Esophagus muscularis mucosa (tissue), 3 donors: ENCODE results near the gene IZUMO4.

Experiments used
- POLR2A ChIP-seq: fragments of 450-650 bp; IDR thresholded peaks from one replicate; pipeline ENCODE4 v1.6.1; 2017; ENCODE audit warnings: antibody characterized with exemption, moderate library complexity, mild to moderate bottlenecking, low read depth
- TF ChIP-seq, protein P1 (sequence below), 3 experiments: fragments of 200-600 bp in 2 of 3; fragments of 450-650 bp in 1 of 3; sonication (generic) in 2 of 3; IDR thresholded peaks; one replicate each; pipeline ENCODE4 v1.5.1; 2017 to 2019; ENCODE audit warnings: antibody characterized with exemption in 3 of 3, mild to moderate bottlenecking in 2 of 3, moderate library complexity in 1 of 3

DNA sequence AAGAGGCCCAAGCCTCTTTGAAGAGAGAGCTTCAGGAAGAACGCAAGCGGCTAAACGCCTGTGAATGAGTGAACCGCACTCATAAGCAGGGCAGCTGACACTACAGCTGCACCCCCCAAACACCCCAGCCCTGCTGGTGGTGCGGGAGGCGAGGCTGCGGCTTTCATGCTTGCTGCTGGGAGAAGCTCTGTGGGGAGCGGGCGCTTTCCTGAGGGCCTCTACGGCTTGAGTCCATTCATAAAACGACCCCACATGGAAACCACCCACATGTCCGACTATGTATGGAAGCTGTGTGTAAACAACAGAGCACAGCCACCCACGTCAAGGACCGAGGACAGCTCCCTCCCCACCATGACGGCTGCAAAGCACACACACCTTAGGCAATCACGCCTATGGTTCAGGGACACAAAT is 49.1 kb downstream of the IZUMO4 start:
- no peak for TF ChIP-seq POLR2A
- TF ChIP-seq, protein P1, sequence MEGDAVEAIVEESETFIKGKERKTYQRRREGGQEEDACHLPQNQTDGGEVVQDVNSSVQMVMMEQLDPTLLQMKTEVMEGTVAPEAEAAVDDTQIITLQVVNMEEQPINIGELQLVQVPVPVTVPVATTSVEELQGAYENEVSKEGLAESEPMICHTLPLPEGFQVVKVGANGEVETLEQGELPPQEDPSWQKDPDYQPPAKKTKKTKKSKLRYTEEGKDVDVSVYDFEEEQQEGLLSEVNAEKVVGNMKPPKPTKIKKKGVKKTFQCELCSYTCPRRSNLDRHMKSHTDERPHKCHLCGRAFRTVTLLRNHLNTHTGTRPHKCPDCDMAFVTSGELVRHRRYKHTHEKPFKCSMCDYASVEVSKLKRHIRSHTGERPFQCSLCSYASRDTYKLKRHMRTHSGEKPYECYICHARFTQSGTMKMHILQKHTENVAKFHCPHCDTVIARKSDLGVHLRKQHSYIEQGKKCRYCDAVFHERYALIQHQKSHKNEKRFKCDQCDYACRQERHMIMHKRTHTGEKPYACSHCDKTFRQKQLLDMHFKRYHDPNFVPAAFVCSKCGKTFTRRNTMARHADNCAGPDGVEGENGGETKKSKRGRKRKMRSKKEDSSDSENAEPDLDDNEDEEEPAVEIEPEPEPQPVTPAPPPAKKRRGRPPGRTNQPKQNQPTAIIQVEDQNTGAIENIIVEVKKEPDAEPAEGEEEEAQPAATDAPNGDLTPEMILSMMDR (IDR thresholded peaks at IDR 0.05): no peak
